T-helper 17 cell (primary cell): Measurements from ENCODE around the gene PCCA. TPM values are rescaled to one million over a fixed set of nuclear protein-coding genes. Genes with fewer than 3 reads are reported as not detected.
"Not testable (repeated sequence)": the region's sequence is repeated elsewhere in the genome, so short reads cannot be mapped to it uniquely, and the experiment has no call there.

Experiments used
- ATAC-seq: fragments of 150-1000 bp; cut with Tn5 transposase; 2 replicates; pipeline ENCODE4 v1.10.0; 2021; ENCODE audit warnings: mild to moderate bottlenecking, moderate library complexity
- DNase-seq, 3 donors: peaks; one replicate each; pipeline versions ENCODE4 v3.0.0 to v3.0.0-alpha.2; 2020 to 2021
- H3K9me3 ChIP-seq: one replicate; pipeline ENCODE4 v1.7.0; 2013; ENCODE audit warnings: low read length, mild to moderate bottlenecking; ENCODE audit not compliant: control insufficient read depth, poor library complexity, severe bottlenecking
- H3K27ac Mint-ChIP-seq: one replicate; pipeline ENCODE4 v1.8.0; 2022; ENCODE audit warnings: mild to moderate bottlenecking, moderate library complexity, mixed read lengths
- H3K27me3 Mint-ChIP-seq: one replicate; pipeline ENCODE4 v1.8.0; 2022; ENCODE audit warnings: mixed read lengths
- H3K36me3 Mint-ChIP-seq: one replicate; pipeline ENCODE4 v1.8.0; 2022; ENCODE audit warnings: low read depth, mixed read lengths
- H3K4me1 Mint-ChIP-seq: one replicate; pipeline ENCODE4 v1.8.0; 2022; ENCODE audit warnings: mild to moderate bottlenecking, mixed read lengths
- H3K4me3 Mint-ChIP-seq: one replicate; pipeline ENCODE4 v1.8.0; 2022; ENCODE audit warnings: mild to moderate bottlenecking, moderate library complexity, mixed read lengths
- total RNA-seq, 4 donors: library from RNA in 2 of 4; stranded (reverse) in 2 of 4; gene quantifications; one replicate each; pipeline ENCODE4 v1.2.3 and lab custom pipeline; 2022 to 2026

Gene PCCA
- total RNA-seq (10 to 100 TPM in 1 of 2 donors, 1 to 10 TPM in 1; 9.9 to 10.7 TPM), total RNA-seq (lab: John Stamatoyannopoulos, UW) (9.8 to 10.7 reads per million in 2 donors)

- H3K9me3 ChIP-seq: no peaks in the 10 kb centered on the region
- peaks cover 23% of the 10 kb centered on the region for H3K4me1 Mint-ChIP-seq
- peaks cover 4% of the 10 kb centered on the region for H3K27me3 Mint-ChIP-seq
These were observed at the start of gene PCCA for GRCh38 chr13:100088644-100089464. Gene PCCA, plus strand, starts transcription at chr13:100089093. Its CDS starts 28 bp downstream, at chr13:100089121.

GRCh38 chr13:100039740-100040139 is 49.2 kb upstream of the PCCA start:
- no peaks in the 10 kb centered on the region for H3K36me3 Mint-ChIP-seq
- ATAC-seq (no peak), DNase-seq (no peak)
- H3K4me1 Mint-ChIP-seq: no peaks in the 10 kb centered on the region
- no peaks in the 10 kb centered on the region for H3K9me3 ChIP-seq
- peaks cover 8% of the 10 kb centered on the region for H3K27me3 Mint-ChIP-seq
- H3K4me3 Mint-ChIP-seq: no peak overlapping the region
- no peak overlapping the region for H3K27ac Mint-ChIP-seq

More at GRCh38 chr13:100088644-100089464, at the start of gene PCCA:
- peak; percentile 33 to 51 (median 51) for DNase-seq
- Mint-ChIP-seq H3K36me3 (peaks cover 2% of the 10 kb centered on the region), H3K27ac (peak within 1 kb of the TSS; percentile 81), H3K4me3 (peak within 1 kb of the TSS; percentile 93)
- peak; percentile 81 for ATAC-seq

- ATAC-seq: no peak
- no peak overlapping the region for H3K27ac Mint-ChIP-seq
- DNase-seq: no peak
- H3K27me3 Mint-ChIP-seq: peaks cover 8% of the 10 kb centered on the region
- H3K9me3 ChIP-seq: no peaks in the 10 kb centered on the region
- no peak overlapping the region for H3K4me3 Mint-ChIP-seq
- no peaks in the 10 kb centered on the region for H3K4me1 Mint-ChIP-seq
- no peaks in the 10 kb centered on the region for H3K36me3 Mint-ChIP-seq
These were observed 48.7 kb upstream of the PCCA start for GRCh38 chr13:100040196-100040595.

GRCh38 chr13:100044936-100045335 is 44.0 kb upstream of the PCCA start:
- peaks cover 4% of the 10 kb centered on the region for H3K27me3 Mint-ChIP-seq
- ATAC-seq: no peak
- H3K36me3 Mint-ChIP-seq: no peaks in the 10 kb centered on the region
- H3K9me3 ChIP-seq: no peaks in the 10 kb centered on the region
- no peaks in the 10 kb centered on the region for H3K4me1 Mint-ChIP-seq
- no peak overlapping the region for H3K4me3 Mint-ChIP-seq
- no peak overlapping the region for H3K27ac Mint-ChIP-seq
- DNase-seq: no peak

GRCh38 chr13:100045355-100045754 is 43.5 kb upstream of the PCCA start:
- H3K9me3 ChIP-seq: no peaks in the 10 kb centered on the region
- Mint-ChIP-seq H3K4me3 (no peak overlapping the region), H3K36me3 (no peaks in the 10 kb centered on the region), H3K27ac (no peak overlapping the region), H3K4me1 (no peaks in the 10 kb centered on the region), H3K27me3 (peaks cover 4% of the 10 kb centered on the region)
- no peak for DNase-seq
- ATAC-seq: no peak

GRCh38 chr13:100051070-100051469 is 37.8 kb upstream of the PCCA start:
- no peaks in the 10 kb centered on the region for H3K36me3 Mint-ChIP-seq
- no peak overlapping the region for H3K4me3 Mint-ChIP-seq
- no peak overlapping the region for H3K27ac Mint-ChIP-seq
- H3K27me3 Mint-ChIP-seq: peaks cover 4% of the 10 kb centered on the region
- H3K9me3 ChIP-seq: no peaks in the 10 kb centered on the region
- DNase-seq (no peak), ATAC-seq (no peak)
- H3K4me1 Mint-ChIP-seq: no peaks in the 10 kb centered on the region

- Mint-ChIP-seq H3K27me3 (peaks cover 24% of the 10 kb centered on the region), H3K4me1 (no peaks in the 10 kb centered on the region), H3K4me3 (no peak overlapping the region), H3K36me3 (no peaks in the 10 kb centered on the region), H3K27ac (no peak overlapping the region)
- no peak for ATAC-seq
- no peak for DNase-seq
- H3K9me3 ChIP-seq: peaks cover 3% of the 10 kb centered on the region
These were observed 29.1 kb upstream of the PCCA start for GRCh38 chr13:100059827-100060226.

- ATAC-seq (no peak), DNase-seq (no peak)
- peaks cover 3% of the 10 kb centered on the region for H3K9me3 ChIP-seq
- no peaks in the 10 kb centered on the region for H3K36me3 Mint-ChIP-seq
- H3K4me1 Mint-ChIP-seq: no peaks in the 10 kb centered on the region
- no peak overlapping the region for H3K4me3 Mint-ChIP-seq
- no peak overlapping the region for H3K27ac Mint-ChIP-seq
- peaks cover 28% of the 10 kb centered on the region for H3K27me3 Mint-ChIP-seq
These were observed 25.6 kb upstream of the PCCA start for GRCh38 chr13:100063333-100063732.

GRCh38 chr13:100063906-100064305 is 25.0 kb upstream of the PCCA start:
- peaks cover 28% of the 10 kb centered on the region for H3K27me3 Mint-ChIP-seq
- no peaks in the 10 kb centered on the region for H3K4me1 Mint-ChIP-seq
- no peak overlapping the region for H3K4me3 Mint-ChIP-seq
- no peak overlapping the region for H3K27ac Mint-ChIP-seq
- ATAC-seq (no peak), DNase-seq (no peak)
- H3K36me3 Mint-ChIP-seq: no peaks in the 10 kb centered on the region
- peaks cover 3% of the 10 kb centered on the region for H3K9me3 ChIP-seq

GRCh38 chr13:100068133-100068931 is 20.6 kb upstream of the PCCA start:
- no peak for ATAC-seq
- Mint-ChIP-seq H3K36me3 (no peaks in the 10 kb centered on the region), H3K4me3 (no peak overlapping the region), H3K4me1 (no peaks in the 10 kb centered on the region), H3K27ac (no peak overlapping the region), H3K27me3 (peaks cover 13% of the 10 kb centered on the region)
- no peak for DNase-seq
- H3K9me3 ChIP-seq: no peaks in the 10 kb centered on the region

- H3K27me3 Mint-ChIP-seq: peaks cover 8% of the 10 kb centered on the region
- H3K4me1 Mint-ChIP-seq: no peaks in the 10 kb centered on the region
- no peak overlapping the region for H3K4me3 Mint-ChIP-seq
- ATAC-seq: no peak
- no peak overlapping the region for H3K27ac Mint-ChIP-seq
- no peaks in the 10 kb centered on the region for H3K9me3 ChIP-seq
- no peaks in the 10 kb centered on the region for H3K36me3 Mint-ChIP-seq
- no peak for DNase-seq
These were observed 19.6 kb upstream of the PCCA start for GRCh38 chr13:100069278-100069677.

GRCh38 chr13:100075700-100076587 is 12.9 kb upstream of the PCCA start:
- no peak for ATAC-seq
- Mint-ChIP-seq H3K27ac (no peak overlapping the region), H3K27me3 (peaks cover 10% of the 10 kb centered on the region), H3K36me3 (no peaks in the 10 kb centered on the region), H3K4me3 (no peak overlapping the region), H3K4me1 (peaks cover 2% of the 10 kb centered on the region)
- no peaks in the 10 kb centered on the region for H3K9me3 ChIP-seq
- no peak for DNase-seq

- not testable (repeated sequence) for H3K4me3 Mint-ChIP-seq, H3K4me1 Mint-ChIP-seq, H3K27ac Mint-ChIP-seq, DNase-seq, H3K9me3 ChIP-seq, ATAC-seq, H3K36me3 Mint-ChIP-seq
- peaks cover 10% of the 10 kb centered on the region for H3K27me3 Mint-ChIP-seq
These were observed 9.9 kb upstream of the PCCA start for GRCh38 chr13:100079003-100079402.
